22Rv1 (cell line): Measurements from ENCODE around the gene RUNX2.

Experiments
- ZFX ChIP-seq: fragments of 450-650 bp; IDR thresholded peaks from 2 replicates; pipeline ENCODE4 v1.6.1; 2017; ENCODE audit warnings: antibody characterized with exemption, borderline replicate concordance
- TF ChIP-seq, protein P1 (sequence below): fragments of 450-650 bp; IDR thresholded peaks from 2 replicates; pipeline ENCODE4 v1.5.1; 2017; ENCODE audit warnings: mild to moderate bottlenecking

DNA sequence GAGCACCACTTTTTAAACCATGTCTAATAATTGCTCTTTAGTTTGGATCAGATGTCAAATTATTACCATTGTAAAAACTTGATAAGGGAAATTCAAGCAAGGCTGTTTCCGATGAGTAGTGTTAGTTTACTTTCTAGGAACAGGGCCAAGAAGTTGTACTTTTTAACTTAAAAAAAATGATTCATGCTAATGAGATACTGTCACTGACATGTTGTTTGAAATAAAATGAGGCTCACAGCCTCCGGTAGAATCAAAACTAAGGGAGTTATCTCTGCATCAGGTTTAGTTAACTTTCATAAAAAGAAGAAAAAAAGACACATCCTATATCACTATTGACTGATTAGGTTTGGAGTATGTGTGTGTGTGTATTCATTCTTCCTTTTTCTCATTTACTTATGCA, 104.8 kb downstream of the RUNX2 start:
- TF ChIP-seq, protein P1, sequence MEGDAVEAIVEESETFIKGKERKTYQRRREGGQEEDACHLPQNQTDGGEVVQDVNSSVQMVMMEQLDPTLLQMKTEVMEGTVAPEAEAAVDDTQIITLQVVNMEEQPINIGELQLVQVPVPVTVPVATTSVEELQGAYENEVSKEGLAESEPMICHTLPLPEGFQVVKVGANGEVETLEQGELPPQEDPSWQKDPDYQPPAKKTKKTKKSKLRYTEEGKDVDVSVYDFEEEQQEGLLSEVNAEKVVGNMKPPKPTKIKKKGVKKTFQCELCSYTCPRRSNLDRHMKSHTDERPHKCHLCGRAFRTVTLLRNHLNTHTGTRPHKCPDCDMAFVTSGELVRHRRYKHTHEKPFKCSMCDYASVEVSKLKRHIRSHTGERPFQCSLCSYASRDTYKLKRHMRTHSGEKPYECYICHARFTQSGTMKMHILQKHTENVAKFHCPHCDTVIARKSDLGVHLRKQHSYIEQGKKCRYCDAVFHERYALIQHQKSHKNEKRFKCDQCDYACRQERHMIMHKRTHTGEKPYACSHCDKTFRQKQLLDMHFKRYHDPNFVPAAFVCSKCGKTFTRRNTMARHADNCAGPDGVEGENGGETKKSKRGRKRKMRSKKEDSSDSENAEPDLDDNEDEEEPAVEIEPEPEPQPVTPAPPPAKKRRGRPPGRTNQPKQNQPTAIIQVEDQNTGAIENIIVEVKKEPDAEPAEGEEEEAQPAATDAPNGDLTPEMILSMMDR: no peak
- TF ChIP-seq ZFX: no peak
